Fibroblast of skin of scalp (primary cell): ENCODE measurements around the gene PMVK.

Source experiments
- DNase-seq: peaks from one replicate; pipeline ENCODE4 v3.0.0-alpha.2; 2013

The PMVK gene

GRCh38 chr1:154877370-154877974 lies 59.0 kb downstream of the PMVK start:
- no peak for DNase-seq

- no peak for DNase-seq
Measured at GRCh38 chr1:154876842-154877369, 59.6 kb downstream of the PMVK start.
